A549 (cell line): Measurements from ENCODE around the gene SLC1A1. TPM values are rescaled to one million over a fixed set of nuclear protein-coding genes. Genes with fewer than 3 reads are reported as not detected.

Experiments
- ATAC-seq, 2 experiments: fragments of 200-7000 bp in 1 of 2; fragments of >200 bp in 1 of 2; cut with Nextera tagmentation in 1 of 2; cut with Tn5 transposase in 1 of 2; 3 replicates each; pipeline versions ENCODE4 v1.8.0 to v1.9.1; 2018 to 2020; ENCODE audit warnings: mild to moderate bottlenecking in 1 of 2, moderate library complexity in 1 of 2
- CTCF ChIA-PET: fragments of 300-600 bp; sonication (Branson Sonifier 250); formaldehyde crosslinking; extraction: SDS; loops from one replicate; lab custom pipeline; 2021; ENCODE audit warnings: antibody characterized with exemption, inconsistent platforms; lab: Yijun Ruan, JAX
- POLR2A ChIA-PET: fragments of 350-600 bp; formaldehyde crosslinking; extraction: SDS; loops from one replicate; lab custom pipeline; 2021; ENCODE audit warnings: antibody characterized with exemption, inconsistent platforms; lab: Yijun Ruan, JAX
- DNase-seq, 2 experiments: peaks; one replicate each; pipeline versions ENCODE4 v3.0.0 to v3.0.0-alpha.2; 2011 to 2016; ENCODE audit warnings: low read depth in 1 of 2, low spot score in 1 of 2
- FAIRE-seq: peaks from 2 replicates; lab custom pipeline; 2011; peaks lifted over from hg19 to GRCh38; lab: Jason Lieb, UNC
- H3K27ac ChIP-seq, 2 experiments: fragments of >200 bp; sonication (Bioruptor Twin); formaldehyde crosslinking; 3 replicates each; pipeline ENCODE4 v1.5.1; 2016 to 2017
- H3K4me1 ChIP-seq: fragments of >200 bp; sonication (Bioruptor Twin); formaldehyde crosslinking; 3 replicates; pipeline ENCODE4 v1.6.1; 2016
- H3K4me2 ChIP-seq: fragments of >200 bp; sonication (Bioruptor Twin); formaldehyde crosslinking; 3 replicates; pipeline ENCODE4 v1.6.1; 2016
- H3K4me3 ChIP-seq: fragments of >200 bp; sonication (Bioruptor Twin); formaldehyde crosslinking; 3 replicates; pipeline ENCODE4 v1.5.1; 2016
- H3K9me3 ChIP-seq: fragments of >200 bp; sonication (Bioruptor Twin); formaldehyde crosslinking; 3 replicates; pipeline ENCODE4 v1.6.1; 2016
- BHLHE40 ChIP-seq: IDR thresholded peaks from 2 replicates; pipeline ENCODE4 v1.6.1; 2012; ENCODE audit warnings: low read depth, low read length, inconsistent platforms
- CEBPB ChIP-seq, 2 experiments: fragments of >200 bp in 1 of 2; sonication (Bioruptor Twin) in 1 of 2; formaldehyde crosslinking in 1 of 2; IDR thresholded peaks; 2 replicates each; pipeline ENCODE4 v1.6.1; 2012 to 2016
- CHD4 ChIP-seq: fragments of 200-600 bp; sonication (generic); IDR thresholded peaks from 2 replicates; pipeline ENCODE4 v1.6.1; 2016; ENCODE audit warnings: antibody characterized with exemption, mild to moderate bottlenecking, borderline replicate concordance
- EP300 ChIP-seq, 2 experiments: fragments of >200 bp; sonication (Bioruptor Twin); formaldehyde crosslinking; IDR thresholded peaks; 2 replicates in 1 of 2; 3 replicates in 1 of 2; pipeline ENCODE4 v1.6.1; 2016 to 2017
- FOSL2 ChIP-seq, 2 experiments: fragments of 450-650 bp in 1 of 2; fragments of >200 bp in 1 of 2; sonication (Bioruptor Twin) in 1 of 2; formaldehyde crosslinking; IDR thresholded peaks; 2 replicates each; pipeline versions ENCODE4 v1.5.0 to v1.6.1; 2016 to 2020; ENCODE audit warnings: mild to moderate bottlenecking in 1 of 2, moderate library complexity in 1 of 2
- HOXA7 ChIP-seq: fragments of 250-450 bp; sonication (Bioruptor Pico); IDR thresholded peaks from 2 replicates; pipeline ENCODE4 v1.5.0; 2020; ENCODE audit warnings: mild to moderate bottlenecking, moderate library complexity
- HOXB5 ChIP-seq: fragments of 250-450 bp; sonication (Bioruptor Pico); IDR thresholded peaks from 2 replicates; pipeline ENCODE4 v1.5.0; 2020; ENCODE audit warnings: mild to moderate bottlenecking, moderate library complexity
- JUN ChIP-seq, 2 experiments: fragments of >200 bp; sonication (Bioruptor Twin); formaldehyde crosslinking; IDR thresholded peaks; 2 replicates in 1 of 2; 3 replicates in 1 of 2; pipeline ENCODE4 v1.6.1; 2016 to 2017
- JUNB ChIP-seq: fragments of >200 bp; sonication (Bioruptor Twin); formaldehyde crosslinking; IDR thresholded peaks from 2 replicates; pipeline ENCODE4 v1.6.1; 2016
- MAFK ChIP-seq: fragments of 450-650 bp; IDR thresholded peaks from 2 replicates; pipeline ENCODE4 v1.6.1; 2014; ENCODE audit not compliant: partially characterized antibody
- PHF8 ChIP-seq: fragments of 200-600 bp; sonication (generic); IDR thresholded peaks from 2 replicates; pipeline ENCODE4 v1.6.1; 2016; ENCODE audit warnings: low read depth, mild to moderate bottlenecking, antibody characterized with exemption, moderate library complexity, borderline replicate concordance
- POLR2A ChIP-seq: IDR thresholded peaks from 2 replicates; pipeline ENCODE4 v1.6.1; 2012; ENCODE audit warnings: mild to moderate bottlenecking, low read length
- RAD21 ChIP-seq, 2 experiments: fragments of >200 bp in 1 of 2; sonication (Bioruptor Twin) in 1 of 2; formaldehyde crosslinking in 1 of 2; IDR thresholded peaks in 1 of 2; conservative IDR thresholded peaks in 1 of 2; 2 replicates in 1 of 2; 3 replicates in 1 of 2; pipeline ENCODE4 v1.6.1; 2012 to 2018; ENCODE audit warnings: inconsistent platforms in 1 of 2
- RCOR1 ChIP-seq: fragments of 150-350 bp; IDR thresholded peaks from 2 replicates; pipeline ENCODE4 v1.6.1; 2014; ENCODE audit warnings: antibody characterized with exemption, low read length, low read depth
- SREBF2 ChIP-seq: fragments of 450-650 bp; IDR thresholded peaks from 2 replicates; pipeline ENCODE4 v1.6.1; 2014; ENCODE audit warnings: mild to moderate bottlenecking, moderate library complexity
- TP53 ChIP-seq: fragments of 250-450 bp; sonication (Bioruptor Pico); IDR thresholded peaks from 2 replicates; pipeline ENCODE4 v1.5.0; 2021; ENCODE audit warnings: mild to moderate bottlenecking, moderate library complexity
- WGBS: methylation state at CpG from one replicate; pipeline ENCODE4 v1.1.6; 2017; ENCODE audit errors: missing lambda C conversion rate; 5-methylcytosine and 5-hydroxymethylcytosine counted together
- polyA plus RNA-seq, 4 experiments: library from polyadenylated mRNA; depleted of rRNA in 3 of 4; stranded (reverse); fragments of >200 nt; fragmentation: RNase III in 1 of 4; extraction: RNeasy Plus Mini Kit Qiagen cat#74134 plus additional on column Dnase treatment in 1 of 4; gene quantifications; 2 replicates in 3 of 4; 3 replicates in 1 of 4; pipeline ENCODE4 v1.2.3, GENCODE V29; 2011 to 2017
- TF ChIP-seq, protein P1 (sequence below): fragments of 250-450 bp; sonication (Bioruptor Pico); IDR thresholded peaks from 2 replicates; pipeline ENCODE4 v1.5.0; 2020; ENCODE audit warnings: low read depth, mild to moderate bottlenecking, moderate library complexity
- TF ChIP-seq, protein P2 (sequence below): fragments of >200 bp; sonication (Bioruptor Twin); formaldehyde crosslinking; IDR thresholded peaks from 3 replicates; pipeline ENCODE4 v1.6.1; 2016
- TF ChIP-seq, protein P3 (sequence below): fragments of >200 bp; sonication (Bioruptor Twin); formaldehyde crosslinking; IDR thresholded peaks from 2 replicates; pipeline ENCODE4 v1.6.1; 2016
- TF ChIP-seq, protein P4 (sequence below): fragments of 450-650 bp; IDR thresholded peaks from 2 replicates; pipeline ENCODE4 v1.6.1; 2014; ENCODE audit warnings: antibody characterized with exemption
- TF ChIP-seq, protein P5 (sequence below): fragments of 200-600 bp; sonication (generic); IDR thresholded peaks from 2 replicates; pipeline ENCODE4 v1.6.1; 2016; ENCODE audit warnings: antibody characterized with exemption, mild to moderate bottlenecking, moderate library complexity
- TF ChIP-seq, protein P6 (sequence below): fragments of 250-450 bp; sonication (Bioruptor Pico); IDR thresholded peaks from 2 replicates; pipeline ENCODE4 v1.5.0; 2021; ENCODE audit warnings: mild to moderate bottlenecking, moderate library complexity, borderline replicate concordance

The SLC1A1 gene
- polyA plus RNA-seq, 2 of the 4 experiments (the other 2 are of a cell fraction): 0.66 to 1.3 TPM

DNA sequence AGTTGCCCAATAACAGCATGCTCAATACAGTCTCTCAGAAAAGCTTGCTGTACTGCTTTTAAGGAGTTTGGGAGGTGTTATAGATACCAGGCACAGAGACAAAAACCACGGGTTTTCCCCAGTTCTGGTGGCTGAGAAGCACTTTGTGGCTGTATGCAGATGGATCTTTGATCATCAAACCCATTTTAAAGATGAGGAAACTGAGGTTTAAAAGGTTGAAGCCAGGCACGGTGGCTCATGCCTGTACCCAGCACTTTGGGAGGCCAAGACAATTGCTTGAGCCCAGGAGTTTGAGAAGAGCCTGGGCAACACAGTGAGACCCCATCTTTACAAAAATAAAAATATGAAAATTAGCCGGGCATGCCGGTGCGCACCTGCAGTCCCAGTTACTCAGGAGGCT, 125.5 kb downstream of the SLC1A1 start:
- 71% methylated on average over 5 of the region's 5 CpGs for WGBS

DNA sequence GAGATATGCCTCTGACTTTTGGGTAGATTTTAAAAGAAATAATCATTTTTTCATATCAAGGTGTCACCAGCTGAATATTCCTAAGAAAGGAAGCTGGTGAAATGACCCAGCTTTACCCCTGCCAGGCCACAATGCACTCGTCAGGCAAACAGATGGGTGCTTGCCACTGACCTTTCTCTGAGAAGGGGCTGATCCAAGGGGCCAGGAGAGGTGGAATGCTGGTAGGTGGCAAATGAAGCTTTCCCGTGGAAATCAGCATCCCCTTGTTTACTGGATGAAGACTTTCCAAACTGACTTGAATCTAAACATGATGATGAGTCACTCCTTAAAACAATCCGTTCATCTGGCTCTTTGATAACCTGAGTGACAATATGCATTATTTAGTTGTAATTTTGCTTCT, 127.5 kb downstream of the SLC1A1 start:
- CTCF ChIA-PET: interaction anchor here (0.8 kb wide), 1 partner anchor 34 kb away, joined by 3 read pairs; no protein-coding TSS in a partner anchor
- H3K4me3 ChIP-seq: no peak overlapping the region
- no peak overlapping the region for H3K27ac ChIP-seq
- H3K9me3 ChIP-seq: no peaks in the 10 kb centered on the region
- POLR2A ChIA-PET: no interaction called here
- DNase-seq: no peak
- H3K4me2 ChIP-seq: no peak overlapping the region
- no peak for FAIRE-seq
- no peak for TF ChIP-seq RCOR1
- no peak for TF ChIP-seq RAD21 (conservative IDR thresholded peaks at IDR 0.05 in 1 of 2, IDR thresholded peaks at IDR 0.05 in 1 of 2)
- no peak for TF ChIP-seq POLR2A
- TF ChIP-seq PHF8: no peak
- ATAC-seq: no peak
- 56% methylated on average over 3 of the region's 3 CpGs for WGBS
- H3K4me1 ChIP-seq: no peaks in the 10 kb centered on the region

More for the DNA sequence above, 125.5 kb downstream of the SLC1A1 start:
- Histone ChIP-seq H3K27ac (no peak overlapping the region), H3K4me1 (no peaks in the 10 kb centered on the region), H3K9me3 (no peaks in the 10 kb centered on the region), H3K4me2 (no peak overlapping the region), H3K4me3 (no peak overlapping the region)
- no peak for FAIRE-seq
- CTCF ChIA-PET: interaction anchor here (1.1 to 2.0 kb wide), 2 partner anchors 11 kb away, joined by 3 to 6 read pairs; no protein-coding TSS in a partner anchor
- no peak for TF ChIP-seq CEBPB (IDR thresholded peaks at IDR 0.05)
- TF ChIP-seq, protein P1, sequence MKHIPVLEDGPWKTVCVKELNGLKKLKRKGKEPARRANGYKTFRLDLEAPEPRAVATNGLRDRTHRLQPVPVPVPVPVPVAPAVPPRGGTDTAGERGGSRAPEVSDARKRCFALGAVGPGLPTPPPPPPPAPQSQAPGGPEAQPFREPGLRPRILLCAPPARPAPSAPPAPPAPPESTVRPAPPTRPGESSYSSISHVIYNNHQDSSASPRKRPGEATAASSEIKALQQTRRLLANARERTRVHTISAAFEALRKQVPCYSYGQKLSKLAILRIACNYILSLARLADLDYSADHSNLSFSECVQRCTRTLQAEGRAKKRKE (CRISPR knock-in tag): no peak
- TF ChIP-seq, all 56 proteins: peak for 0
- POLR2A ChIA-PET: no interaction called here
- ATAC-seq (no peak), DNase-seq (no peak)

DNA sequence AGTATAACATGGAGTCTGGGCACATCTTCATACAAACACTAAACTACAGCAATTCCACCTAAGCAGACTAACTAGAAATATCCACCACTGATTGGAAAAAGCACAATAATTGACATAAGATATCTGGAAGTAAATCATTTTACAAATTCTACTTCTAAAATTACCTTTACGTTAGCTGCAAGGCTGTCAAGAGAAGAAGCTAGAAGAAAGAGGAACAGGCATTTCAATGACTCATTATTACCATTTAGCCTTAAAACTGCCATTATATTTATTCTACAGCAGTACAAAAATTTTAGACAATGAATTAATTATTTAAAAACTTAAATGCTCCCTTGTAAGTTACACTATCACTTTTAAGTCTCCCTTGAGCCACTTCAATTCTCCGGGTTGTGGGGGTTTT, 128.4 kb downstream of the SLC1A1 start:
- no peak for DNase-seq
- H3K9me3 ChIP-seq: no peaks in the 10 kb centered on the region
- no peak overlapping the region for H3K4me2 ChIP-seq
- TF ChIP-seq MAFK: no peak
- TF ChIP-seq, protein P2, sequence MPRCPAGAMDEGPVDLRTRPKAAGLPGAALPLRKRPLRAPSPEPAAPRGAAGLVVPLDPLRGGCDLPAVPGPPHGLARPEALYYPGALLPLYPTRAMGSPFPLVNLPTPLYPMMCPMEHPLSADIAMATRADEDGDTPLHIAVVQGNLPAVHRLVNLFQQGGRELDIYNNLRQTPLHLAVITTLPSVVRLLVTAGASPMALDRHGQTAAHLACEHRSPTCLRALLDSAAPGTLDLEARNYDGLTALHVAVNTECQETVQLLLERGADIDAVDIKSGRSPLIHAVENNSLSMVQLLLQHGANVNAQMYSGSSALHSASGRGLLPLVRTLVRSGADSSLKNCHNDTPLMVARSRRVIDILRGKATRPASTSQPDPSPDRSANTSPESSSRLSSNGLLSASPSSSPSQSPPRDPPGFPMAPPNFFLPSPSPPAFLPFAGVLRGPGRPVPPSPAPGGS: no peak
- TF ChIP-seq JUN (IDR thresholded peaks at IDR 0.05): no peak
- TF ChIP-seq TP53 (CRISPR knock-in tag): no peak
- TF ChIP-seq SREBF2: no peak
- no peak for TF ChIP-seq PHF8
- no peak for TF ChIP-seq EP300 (IDR thresholded peaks at IDR 0.05)
- TF ChIP-seq HOXB5: no peak
- TF ChIP-seq, protein P3, sequence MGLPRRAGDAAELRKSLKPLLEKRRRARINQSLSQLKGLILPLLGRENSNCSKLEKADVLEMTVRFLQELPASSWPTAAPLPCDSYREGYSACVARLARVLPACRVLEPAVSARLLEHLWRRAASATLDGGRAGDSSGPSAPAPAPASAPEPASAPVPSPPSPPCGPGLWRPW: no peak
- TF ChIP-seq, protein P4, sequence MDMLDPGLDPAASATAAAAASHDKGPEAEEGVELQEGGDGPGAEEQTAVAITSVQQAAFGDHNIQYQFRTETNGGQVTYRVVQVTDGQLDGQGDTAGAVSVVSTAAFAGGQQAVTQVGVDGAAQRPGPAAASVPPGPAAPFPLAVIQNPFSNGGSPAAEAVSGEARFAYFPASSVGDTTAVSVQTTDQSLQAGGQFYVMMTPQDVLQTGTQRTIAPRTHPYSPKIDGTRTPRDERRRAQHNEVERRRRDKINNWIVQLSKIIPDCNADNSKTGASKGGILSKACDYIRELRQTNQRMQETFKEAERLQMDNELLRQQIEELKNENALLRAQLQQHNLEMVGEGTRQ: no peak
- TF ChIP-seq, protein P5, sequence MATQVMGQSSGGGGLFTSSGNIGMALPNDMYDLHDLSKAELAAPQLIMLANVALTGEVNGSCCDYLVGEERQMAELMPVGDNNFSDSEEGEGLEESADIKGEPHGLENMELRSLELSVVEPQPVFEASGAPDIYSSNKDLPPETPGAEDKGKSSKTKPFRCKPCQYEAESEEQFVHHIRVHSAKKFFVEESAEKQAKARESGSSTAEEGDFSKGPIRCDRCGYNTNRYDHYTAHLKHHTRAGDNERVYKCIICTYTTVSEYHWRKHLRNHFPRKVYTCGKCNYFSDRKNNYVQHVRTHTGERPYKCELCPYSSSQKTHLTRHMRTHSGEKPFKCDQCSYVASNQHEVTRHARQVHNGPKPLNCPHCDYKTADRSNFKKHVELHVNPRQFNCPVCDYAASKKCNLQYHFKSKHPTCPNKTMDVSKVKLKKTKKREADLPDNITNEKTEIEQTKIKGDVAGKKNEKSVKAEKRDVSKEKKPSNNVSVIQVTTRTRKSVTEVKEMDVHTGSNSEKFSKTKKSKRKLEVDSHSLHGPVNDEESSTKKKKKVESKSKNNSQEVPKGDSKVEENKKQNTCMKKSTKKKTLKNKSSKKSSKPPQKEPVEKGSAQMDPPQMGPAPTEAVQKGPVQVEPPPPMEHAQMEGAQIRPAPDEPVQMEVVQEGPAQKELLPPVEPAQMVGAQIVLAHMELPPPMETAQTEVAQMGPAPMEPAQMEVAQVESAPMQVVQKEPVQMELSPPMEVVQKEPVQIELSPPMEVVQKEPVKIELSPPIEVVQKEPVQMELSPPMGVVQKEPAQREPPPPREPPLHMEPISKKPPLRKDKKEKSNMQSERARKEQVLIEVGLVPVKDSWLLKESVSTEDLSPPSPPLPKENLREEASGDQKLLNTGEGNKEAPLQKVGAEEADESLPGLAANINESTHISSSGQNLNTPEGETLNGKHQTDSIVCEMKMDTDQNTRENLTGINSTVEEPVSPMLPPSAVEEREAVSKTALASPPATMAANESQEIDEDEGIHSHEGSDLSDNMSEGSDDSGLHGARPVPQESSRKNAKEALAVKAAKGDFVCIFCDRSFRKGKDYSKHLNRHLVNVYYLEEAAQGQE: no peak
- TF ChIP-seq CEBPB (IDR thresholded peaks at IDR 0.05): no peak
- TF ChIP-seq CHD4: no peak
- TF ChIP-seq HOXA7 (CRISPR knock-in tag): no peak
- TF ChIP-seq FOSL2 (IDR thresholded peaks at IDR 0.05): no peak
- TF ChIP-seq FOSL2 (CRISPR knock-in tag; IDR thresholded peaks at IDR 0.05): no peak
- TF ChIP-seq, protein P6, sequence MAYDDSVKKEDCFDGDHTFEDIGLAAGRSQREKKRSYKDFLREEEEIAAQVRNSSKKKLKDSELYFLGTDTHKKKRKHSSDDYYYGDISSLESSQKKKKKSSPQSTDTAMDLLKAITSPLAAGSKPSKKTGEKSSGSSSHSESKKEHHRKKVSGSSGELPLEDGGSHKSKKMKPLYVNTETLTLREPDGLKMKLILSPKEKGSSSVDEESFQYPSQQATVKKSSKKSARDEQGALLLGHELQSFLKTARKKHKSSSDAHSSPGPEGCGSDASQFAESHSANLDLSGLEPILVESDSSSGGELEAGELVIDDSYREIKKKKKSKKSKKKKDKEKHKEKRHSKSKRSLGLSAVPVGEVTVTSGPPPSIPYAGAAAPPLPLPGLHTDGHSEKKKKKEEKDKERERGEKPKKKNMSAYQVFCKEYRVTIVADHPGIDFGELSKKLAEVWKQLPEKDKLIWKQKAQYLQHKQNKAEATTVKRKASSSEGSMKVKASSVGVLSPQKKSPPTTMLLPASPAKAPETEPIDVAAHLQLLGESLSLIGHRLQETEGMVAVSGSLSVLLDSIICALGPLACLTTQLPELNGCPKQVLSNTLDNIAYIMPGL (CRISPR knock-in tag): no peak
- no peak for TF ChIP-seq JUNB
- no peak for TF ChIP-seq BHLHE40
- no peak for TF ChIP-seq RAD21 (conservative IDR thresholded peaks at IDR 0.05 in 1 of 2, IDR thresholded peaks at IDR 0.05 in 1 of 2)
- TF ChIP-seq, all 56 proteins: peak for 0
- ChIA-PET POLR2A (no interaction called here), CTCF (interaction anchor here (1.1 kb wide), 1 partner anchor 14 kb away, joined by 4 read pairs; no protein-coding TSS in a partner anchor)
- no peak overlapping the region for H3K27ac ChIP-seq
- no peaks in the 10 kb centered on the region for H3K4me1 ChIP-seq
- no peak for ATAC-seq
- H3K4me3 ChIP-seq: no peak overlapping the region
- no peak for FAIRE-seq
- WGBS: 91% methylated on average over 2 of the region's 2 CpGs
